Subcutaneous abdominal adipose tissue (tissue), 5 donors: ENCODE results near the gene KRTAP10-7.
"Not testable (repeated sequence)": the region's sequence is repeated elsewhere in the genome, so short reads cannot be mapped to it uniquely, and the experiment has no call there.

ENCODE experiments used
- H3K27ac ChIP-seq: one replicate; pipeline ENCODE4 v1.7.0; 2013; ENCODE audit warnings: low read depth, mild to moderate bottlenecking, inconsistent platforms, low read length, moderate library complexity
- H3K27me3 ChIP-seq, 5 donors: one replicate each; pipeline ENCODE4 v1.7.0; 2013; ENCODE audit warnings: low read length in 5 of 5, inconsistent platforms in 1 of 5; ENCODE audit not compliant: control insufficient read depth in 5 of 5, insufficient read depth in 4 of 5
- H3K36me3 ChIP-seq, 5 donors: one replicate each; pipeline ENCODE4 v1.7.0; 2013; ENCODE audit warnings: low read length in 5 of 5; ENCODE audit not compliant: control insufficient read depth in 5 of 5, insufficient read depth in 5 of 5
- H3K4me1 ChIP-seq, 5 donors: one replicate each; pipeline ENCODE4 v1.7.0; 2013; ENCODE audit warnings: low read length in 5 of 5, mild to moderate bottlenecking in 3 of 5, moderate library complexity in 1 of 5; ENCODE audit not compliant: control insufficient read depth in 5 of 5, insufficient read depth in 5 of 5
- H3K4me3 ChIP-seq, 5 donors: one replicate each; pipeline ENCODE4 v1.7.0; 2013; ENCODE audit warnings: low read length in 5 of 5, low read depth in 1 of 5
- H3K9ac ChIP-seq, 5 donors: one replicate each; pipeline ENCODE4 v1.7.0; 2013; ENCODE audit warnings: low read length in 5 of 5, mild to moderate bottlenecking in 4 of 5, moderate library complexity in 3 of 5
- H3K9me3 ChIP-seq, 5 donors: one replicate each; pipeline ENCODE4 v1.7.0; 2013; ENCODE audit warnings: low read length in 5 of 5; ENCODE audit not compliant: control insufficient read depth in 5 of 5
- donor health status: healthy.
- donor health status: healthy.
- donor health status: healthy.
- donor health status: healthy.
- donor health status: healthy.

KRTAP10-7 gene

GRCh38 chr21:44579833-44580144, 20.6 kb upstream of the KRTAP10-7 start:
- Histone ChIP-seq H3K27ac (no peak overlapping the region), H3K4me1 (no peaks in the 10 kb centered on the region), H3K4me3 (no peak overlapping the region), H3K9ac (no peak overlapping the region), H3K9me3 (peaks cover 7 to 33% (median 29%) of the 10 kb centered on the region in 5 donors), H3K36me3 (no peaks in the 10 kb centered on the region), H3K27me3 (peaks cover 0 to 9% (median 6%) of the 10 kb centered on the region in 5 donors)

GRCh38 chr21:44580231-44580821, 20.1 kb upstream of the KRTAP10-7 start, which contains the start of gene KRTAP10-5:
Gene KRTAP10-5 (minus strand): TSS chr21:44580604. CDS start chr21:44580578, 26 bp downstream.
- not testable (repeated sequence) for H3K4me3 ChIP-seq, H3K36me3 ChIP-seq, H3K4me1 ChIP-seq, H3K27me3 ChIP-seq, H3K9ac ChIP-seq, H3K27ac ChIP-seq
- peaks cover 7 to 33% (median 29%) of the 10 kb centered on the region in 5 donors for H3K9me3 ChIP-seq

- Histone ChIP-seq H3K36me3 (no peaks in the 10 kb centered on the region), H3K27ac (no peak overlapping the region), H3K9me3 (peaks cover 7 to 34% (median 27%) of the 10 kb centered on the region in 5 donors), H3K9ac (no peak overlapping the region), H3K27me3 (peaks cover 6 to 15% (median 11%) of the 10 kb centered on the region in 5 donors), H3K4me3 (no peak overlapping the region), H3K4me1 (no peaks in the 10 kb centered on the region)
Observed at GRCh38 chr21:44581158-44581557, 19.2 kb upstream of the KRTAP10-7 start.

GRCh38 chr21:44582055-44582454, 18.3 kb upstream of the KRTAP10-7 start:
- no peaks in the 10 kb centered on the region for H3K4me1 ChIP-seq
- H3K9me3 ChIP-seq, result peaks cover 3 to 29% (median 19%) of the 10 kb centered on the region in 5 donors
- H3K9ac ChIP-seq, result no peak overlapping the region
- no peaks in the 10 kb centered on the region for H3K36me3 ChIP-seq
- peaks cover 6 to 15% (median 11%) of the 10 kb centered on the region in 5 donors for H3K27me3 ChIP-seq
- no peak overlapping the region for H3K4me3 ChIP-seq
- no peak overlapping the region for H3K27ac ChIP-seq

GRCh38 chr21:44583089-44583799, 17.2 kb upstream of the KRTAP10-7 start:
- no peak overlapping the region for H3K27ac ChIP-seq
- no peak overlapping the region for H3K4me3 ChIP-seq
- peaks cover 0 to 24% (median 14%) of the 10 kb centered on the region in 5 donors for H3K9me3 ChIP-seq
- H3K27me3 ChIP-seq, result peaks cover 6 to 15% (median 11%) of the 10 kb centered on the region in 5 donors
- no peaks in the 10 kb centered on the region for H3K4me1 ChIP-seq
- no peak overlapping the region for H3K9ac ChIP-seq
- H3K36me3 ChIP-seq, result no peaks in the 10 kb centered on the region

GRCh38 chr21:44583800-44584147, 16.6 kb upstream of the KRTAP10-7 start:
- peaks cover 0 to 19% (median 14%) of the 10 kb centered on the region in 5 donors for H3K9me3 ChIP-seq
- H3K9ac ChIP-seq, result no peak overlapping the region
- no peaks in the 10 kb centered on the region for H3K4me1 ChIP-seq
- H3K27ac ChIP-seq, result no peak overlapping the region
- H3K4me3 ChIP-seq, result no peak overlapping the region
- no peaks in the 10 kb centered on the region for H3K36me3 ChIP-seq
- peaks cover 6 to 15% (median 11%) of the 10 kb centered on the region in 5 donors for H3K27me3 ChIP-seq

- Histone ChIP-seq H3K36me3 (no peaks in the 10 kb centered on the region), H3K9ac (no peak overlapping the region), H3K27me3 (peaks cover 6 to 18% (median 16%) of the 10 kb centered on the region in 5 donors), H3K9me3 (peaks cover 0 to 17% (median 7%) of the 10 kb centered on the region in 5 donors), H3K27ac (no peak overlapping the region), H3K4me3 (no peak overlapping the region), H3K4me1 (no peaks in the 10 kb centered on the region)
Observed at GRCh38 chr21:44585892-44586291, 14.5 kb upstream of the KRTAP10-7 start.

- no peak overlapping the region for H3K9ac ChIP-seq
- H3K4me1 ChIP-seq, result peaks cover 2 to 24% (median 4%) of the 10 kb centered on the region in 5 donors
- no peak overlapping the region for H3K4me3 ChIP-seq
- peaks cover 6 to 21% (median 13%) of the 10 kb centered on the region in 5 donors for H3K27me3 ChIP-seq
- peaks cover 0 to 10% (median 0%) of the 10 kb centered on the region in 5 donors for H3K9me3 ChIP-seq
- H3K36me3 ChIP-seq, result no peaks in the 10 kb centered on the region
- H3K27ac ChIP-seq, result no peak overlapping the region
Observed at GRCh38 chr21:44589094-44589493, 11.3 kb upstream of the KRTAP10-7 start.

- Histone ChIP-seq H3K9me3 (peaks cover 0 to 10% (median 0%) of the 10 kb centered on the region in 5 donors), H3K27ac (no peak overlapping the region), H3K27me3 (peaks cover 6 to 20% (median 13%) of the 10 kb centered on the region in 5 donors), H3K4me1 (peaks cover 2 to 24% (median 4%) of the 10 kb centered on the region in 5 donors), H3K4me3 (no peak overlapping the region), H3K36me3 (no peaks in the 10 kb centered on the region), H3K9ac (no peak overlapping the region)
Observed at GRCh38 chr21:44589586-44590305, 10.7 kb upstream of the KRTAP10-7 start.

GRCh38 chr21:44590311-44590721, 10.1 kb upstream of the KRTAP10-7 start:
- no peak overlapping the region for H3K27ac ChIP-seq
- H3K4me1 ChIP-seq, result peaks cover 2 to 24% (median 4%) of the 10 kb centered on the region in 5 donors
- H3K36me3 ChIP-seq, result no peaks in the 10 kb centered on the region
- no peak overlapping the region for H3K4me3 ChIP-seq
- peaks cover 6 to 17% (median 12%) of the 10 kb centered on the region in 5 donors for H3K27me3 ChIP-seq
- peaks cover 0 to 9% (median 0%) of the 10 kb centered on the region in 5 donors for H3K9me3 ChIP-seq
- H3K9ac ChIP-seq, result no peak overlapping the region
